Neural cell (in vitro differentiated cells): ENCODE measurements around the gene CAPN2.

Source experiments
- EP300 ChIP-seq: fragments of 450-650 bp; conservative IDR thresholded peaks from 2 replicates; pipeline ENCODE4 v1.6.1; 2014; ENCODE audit warnings: antibody characterized with exemption, mild to moderate bottlenecking, moderate library complexity; ENCODE audit not compliant: poor library complexity, severe bottlenecking
- EZH2 ChIP-seq: fragments of 200-600, 300-800 bp; shearing (Covaris generic), sonication (generic); IDR thresholded peaks from 2 replicates; pipeline ENCODE4 v1.6.1; 2014; ENCODE audit warnings: antibody characterized with exemption, low read length, borderline replicate concordance, mild to moderate bottlenecking; ENCODE audit not compliant: insufficient read depth, poor library complexity, severe bottlenecking
- MXI1 ChIP-seq: fragments of 450-650 bp; conservative IDR thresholded peaks from 2 replicates; pipeline ENCODE4 v1.6.1; 2014; ENCODE audit warnings: antibody characterized with exemption, mild to moderate bottlenecking; ENCODE audit not compliant: poor library complexity, severe bottlenecking
- POLR2AphosphoS5 ChIP-seq: IDR thresholded peaks from 2 replicates; pipeline ENCODE4 v1.6.1; 2012
- RAD21 ChIP-seq: fragments of 450-650 bp; conservative IDR thresholded peaks from 2 replicates; pipeline ENCODE4 v1.6.1; 2014; ENCODE audit warnings: antibody characterized with exemption, mild to moderate bottlenecking, moderate library complexity
- SMC3 ChIP-seq: fragments of 450-650 bp; conservative IDR thresholded peaks from 2 replicates; pipeline ENCODE4 v1.6.1; 2014; ENCODE audit warnings: antibody characterized with exemption, mild to moderate bottlenecking, moderate library complexity; ENCODE audit not compliant: poor library complexity
- TF ChIP-seq, protein P1 (sequence below): fragments of 450-650 bp; IDR thresholded peaks from 2 replicates; pipeline ENCODE4 v1.5.1; 2014; ENCODE audit warnings: antibody characterized with exemption, mild to moderate bottlenecking, moderate library complexity; ENCODE audit not compliant: poor library complexity, severe bottlenecking
- TF ChIP-seq, protein P2 (sequence below): IDR thresholded peaks from 2 replicates; pipeline ENCODE4 v1.6.1; 2012; ENCODE audit warnings: borderline replicate concordance

DNA sequence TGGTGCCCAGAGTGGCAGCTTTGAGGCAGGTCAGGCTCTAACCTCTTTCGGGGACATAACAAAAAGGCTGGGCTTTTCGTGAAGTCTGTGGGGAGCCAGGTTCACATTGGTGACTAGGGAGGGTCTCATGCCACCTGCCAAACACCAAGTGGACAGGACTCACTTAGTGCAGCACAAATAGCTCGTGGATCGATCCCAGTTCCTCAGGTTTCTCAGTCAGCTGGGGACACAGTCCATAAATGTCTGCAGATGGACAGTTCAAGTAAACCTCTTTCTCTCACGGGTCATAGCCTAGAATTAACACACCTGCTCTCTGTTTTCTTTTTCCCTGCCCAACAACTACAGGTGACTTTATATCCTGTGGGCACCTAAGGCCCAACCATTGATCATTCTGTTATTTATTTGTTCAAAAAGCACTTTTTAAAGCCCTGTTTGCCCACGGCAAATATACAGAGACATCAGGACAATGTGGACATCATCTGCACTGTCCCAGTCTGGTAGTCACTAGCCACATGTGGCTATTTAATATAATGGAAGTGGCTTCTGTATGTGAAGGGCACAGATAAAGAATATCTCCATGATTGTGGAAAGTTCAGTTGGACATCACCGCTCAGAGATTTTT, 53.5 kb downstream of the CAPN2 start:
- TF ChIP-seq, protein P1, sequence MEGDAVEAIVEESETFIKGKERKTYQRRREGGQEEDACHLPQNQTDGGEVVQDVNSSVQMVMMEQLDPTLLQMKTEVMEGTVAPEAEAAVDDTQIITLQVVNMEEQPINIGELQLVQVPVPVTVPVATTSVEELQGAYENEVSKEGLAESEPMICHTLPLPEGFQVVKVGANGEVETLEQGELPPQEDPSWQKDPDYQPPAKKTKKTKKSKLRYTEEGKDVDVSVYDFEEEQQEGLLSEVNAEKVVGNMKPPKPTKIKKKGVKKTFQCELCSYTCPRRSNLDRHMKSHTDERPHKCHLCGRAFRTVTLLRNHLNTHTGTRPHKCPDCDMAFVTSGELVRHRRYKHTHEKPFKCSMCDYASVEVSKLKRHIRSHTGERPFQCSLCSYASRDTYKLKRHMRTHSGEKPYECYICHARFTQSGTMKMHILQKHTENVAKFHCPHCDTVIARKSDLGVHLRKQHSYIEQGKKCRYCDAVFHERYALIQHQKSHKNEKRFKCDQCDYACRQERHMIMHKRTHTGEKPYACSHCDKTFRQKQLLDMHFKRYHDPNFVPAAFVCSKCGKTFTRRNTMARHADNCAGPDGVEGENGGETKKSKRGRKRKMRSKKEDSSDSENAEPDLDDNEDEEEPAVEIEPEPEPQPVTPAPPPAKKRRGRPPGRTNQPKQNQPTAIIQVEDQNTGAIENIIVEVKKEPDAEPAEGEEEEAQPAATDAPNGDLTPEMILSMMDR, result no peak
- TF ChIP-seq RAD21 (no peak), SMC3 (no peak), POLR2AphosphoS5 (no peak), EP300 (no peak), MXI1 (no peak), EZH2 (no peak)
- TF ChIP-seq, protein P2, sequence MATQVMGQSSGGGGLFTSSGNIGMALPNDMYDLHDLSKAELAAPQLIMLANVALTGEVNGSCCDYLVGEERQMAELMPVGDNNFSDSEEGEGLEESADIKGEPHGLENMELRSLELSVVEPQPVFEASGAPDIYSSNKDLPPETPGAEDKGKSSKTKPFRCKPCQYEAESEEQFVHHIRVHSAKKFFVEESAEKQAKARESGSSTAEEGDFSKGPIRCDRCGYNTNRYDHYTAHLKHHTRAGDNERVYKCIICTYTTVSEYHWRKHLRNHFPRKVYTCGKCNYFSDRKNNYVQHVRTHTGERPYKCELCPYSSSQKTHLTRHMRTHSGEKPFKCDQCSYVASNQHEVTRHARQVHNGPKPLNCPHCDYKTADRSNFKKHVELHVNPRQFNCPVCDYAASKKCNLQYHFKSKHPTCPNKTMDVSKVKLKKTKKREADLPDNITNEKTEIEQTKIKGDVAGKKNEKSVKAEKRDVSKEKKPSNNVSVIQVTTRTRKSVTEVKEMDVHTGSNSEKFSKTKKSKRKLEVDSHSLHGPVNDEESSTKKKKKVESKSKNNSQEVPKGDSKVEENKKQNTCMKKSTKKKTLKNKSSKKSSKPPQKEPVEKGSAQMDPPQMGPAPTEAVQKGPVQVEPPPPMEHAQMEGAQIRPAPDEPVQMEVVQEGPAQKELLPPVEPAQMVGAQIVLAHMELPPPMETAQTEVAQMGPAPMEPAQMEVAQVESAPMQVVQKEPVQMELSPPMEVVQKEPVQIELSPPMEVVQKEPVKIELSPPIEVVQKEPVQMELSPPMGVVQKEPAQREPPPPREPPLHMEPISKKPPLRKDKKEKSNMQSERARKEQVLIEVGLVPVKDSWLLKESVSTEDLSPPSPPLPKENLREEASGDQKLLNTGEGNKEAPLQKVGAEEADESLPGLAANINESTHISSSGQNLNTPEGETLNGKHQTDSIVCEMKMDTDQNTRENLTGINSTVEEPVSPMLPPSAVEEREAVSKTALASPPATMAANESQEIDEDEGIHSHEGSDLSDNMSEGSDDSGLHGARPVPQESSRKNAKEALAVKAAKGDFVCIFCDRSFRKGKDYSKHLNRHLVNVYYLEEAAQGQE, result no peak
